Nephron (organoid): ENCODE measurements around the gene ARHGAP45.

Experiments
- H3K27ac Mint-ChIP-seq, 3 experiments: 2 replicates each; pipeline ENCODE4 v1.8.0; 2020; ENCODE audit warnings: mixed read lengths in 3 of 3, mild to moderate bottlenecking in 2 of 3, moderate library complexity in 1 of 3
- H3K27me3 Mint-ChIP-seq: 2 replicates; pipeline ENCODE4 v1.8.0; 2021; ENCODE audit warnings: low read depth, mild to moderate bottlenecking, moderate library complexity, mixed read lengths
- H3K36me3 Mint-ChIP-seq: 2 replicates; pipeline ENCODE4 v1.8.0; 2020; ENCODE audit warnings: low read depth, mixed read lengths
- H3K4me1 Mint-ChIP-seq: 2 replicates; pipeline ENCODE4 v1.8.0; 2020; ENCODE audit warnings: mixed read lengths
- H3K4me3 Mint-ChIP-seq, 3 experiments: 2 replicates each; pipeline ENCODE4 v1.8.0; 2020; ENCODE audit warnings: mild to moderate bottlenecking in 3 of 3, mixed read lengths in 3 of 3, moderate library complexity in 2 of 3
- H3K9me3 Mint-ChIP-seq: 2 replicates; pipeline ENCODE4 v1.8.0; 2020; ENCODE audit warnings: mixed read lengths
- TF ChIP-seq, protein P1 (sequence below), 3 experiments: fragments of 200-600 bp; sonication (generic); IDR thresholded peaks; one replicate each; pipeline ENCODE4 v1.5.0; 2021; ENCODE audit warnings: antibody characterized with exemption in 3 of 3; ENCODE audit not compliant: unreplicated experiment in 3 of 3

The ARHGAP45 gene

GRCh38 chr19:1115646-1116420, 48.9 kb downstream of the ARHGAP45 start:
- Mint-ChIP-seq H3K36me3 (peaks cover 11% of the 10 kb centered on the region), H3K9me3 (no peaks in the 10 kb centered on the region), H3K4me1 (no peaks in the 10 kb centered on the region), H3K27me3 (no peaks in the 10 kb centered on the region), H3K4me3 (no peak overlapping the region), H3K27ac (no peak overlapping the region)
- TF ChIP-seq, protein P1, sequence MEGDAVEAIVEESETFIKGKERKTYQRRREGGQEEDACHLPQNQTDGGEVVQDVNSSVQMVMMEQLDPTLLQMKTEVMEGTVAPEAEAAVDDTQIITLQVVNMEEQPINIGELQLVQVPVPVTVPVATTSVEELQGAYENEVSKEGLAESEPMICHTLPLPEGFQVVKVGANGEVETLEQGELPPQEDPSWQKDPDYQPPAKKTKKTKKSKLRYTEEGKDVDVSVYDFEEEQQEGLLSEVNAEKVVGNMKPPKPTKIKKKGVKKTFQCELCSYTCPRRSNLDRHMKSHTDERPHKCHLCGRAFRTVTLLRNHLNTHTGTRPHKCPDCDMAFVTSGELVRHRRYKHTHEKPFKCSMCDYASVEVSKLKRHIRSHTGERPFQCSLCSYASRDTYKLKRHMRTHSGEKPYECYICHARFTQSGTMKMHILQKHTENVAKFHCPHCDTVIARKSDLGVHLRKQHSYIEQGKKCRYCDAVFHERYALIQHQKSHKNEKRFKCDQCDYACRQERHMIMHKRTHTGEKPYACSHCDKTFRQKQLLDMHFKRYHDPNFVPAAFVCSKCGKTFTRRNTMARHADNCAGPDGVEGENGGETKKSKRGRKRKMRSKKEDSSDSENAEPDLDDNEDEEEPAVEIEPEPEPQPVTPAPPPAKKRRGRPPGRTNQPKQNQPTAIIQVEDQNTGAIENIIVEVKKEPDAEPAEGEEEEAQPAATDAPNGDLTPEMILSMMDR (IDR thresholded peaks at IDR 0.05; ENCODE audit: unreplicated experiment in 3 of 3): no peak

DNA sequence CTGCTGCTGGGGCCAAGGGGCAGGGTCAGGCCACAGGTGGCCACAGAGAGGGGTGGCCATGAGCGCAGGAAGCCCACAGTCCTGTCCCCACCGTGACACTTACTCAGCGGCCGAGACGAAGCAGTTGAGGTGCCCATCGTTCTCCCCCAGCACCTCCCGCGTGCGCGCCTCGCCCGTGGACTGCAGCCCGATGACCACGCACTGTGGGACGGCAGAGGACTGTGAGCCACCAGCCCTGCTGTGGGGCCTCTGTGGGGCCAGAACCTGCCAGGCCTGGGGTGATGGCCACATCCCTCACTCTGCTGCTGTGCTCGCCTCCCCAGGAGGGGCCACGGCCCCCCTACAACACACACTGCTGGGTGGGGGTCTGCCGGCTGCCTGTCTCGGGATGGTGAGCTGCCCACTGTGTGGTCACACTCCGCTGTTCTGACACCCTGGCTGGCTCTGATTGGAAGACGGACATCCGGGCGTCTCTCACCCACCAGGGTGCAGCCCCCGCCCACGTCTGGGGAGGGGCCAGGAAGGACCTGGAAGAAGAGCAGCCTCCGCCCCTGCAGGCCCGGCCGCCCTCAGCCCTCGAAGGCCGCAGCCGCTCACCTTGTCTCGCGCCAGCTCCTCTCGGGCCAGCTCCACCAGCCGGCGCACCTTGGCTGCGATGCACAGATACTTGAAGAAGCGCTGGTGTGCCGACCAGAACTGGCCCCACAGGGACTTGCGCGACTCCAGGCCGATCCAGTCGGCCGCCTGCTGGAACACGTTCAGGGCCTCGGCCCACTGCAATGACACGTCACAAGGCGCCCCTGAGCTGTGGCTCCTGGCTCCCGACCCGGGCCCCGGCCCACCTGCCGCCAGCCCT, 50.0 kb downstream of the ARHGAP45 start:
- Mint-ChIP-seq H3K9me3 (no peaks in the 10 kb centered on the region), H3K27me3 (no peaks in the 10 kb centered on the region), H3K27ac (no peak overlapping the region), H3K4me1 (no peaks in the 10 kb centered on the region), H3K4me3 (no peak overlapping the region), H3K36me3 (peaks cover 18% of the 10 kb centered on the region)
- TF ChIP-seq, protein P1 (IDR thresholded peaks at IDR 0.05; ENCODE audit: unreplicated experiment in 3 of 3): no peak

GRCh38 chr19:1117654-1118053, 50.7 kb downstream of the ARHGAP45 start:
- Mint-ChIP-seq H3K9me3 (no peaks in the 10 kb centered on the region), H3K27ac (no peak overlapping the region), H3K4me1 (no peaks in the 10 kb centered on the region), H3K36me3 (peaks cover 18% of the 10 kb centered on the region), H3K4me3 (no peak overlapping the region), H3K27me3 (no peaks in the 10 kb centered on the region)
- TF ChIP-seq, protein P1 (IDR thresholded peaks at IDR 0.05; ENCODE audit: unreplicated experiment in 3 of 3): no peak

- Mint-ChIP-seq H3K4me3 (no peak overlapping the region), H3K36me3 (peaks cover 24% of the 10 kb centered on the region), H3K27ac (no peak overlapping the region), H3K9me3 (no peaks in the 10 kb centered on the region), H3K27me3 (no peaks in the 10 kb centered on the region), H3K4me1 (no peaks in the 10 kb centered on the region)
- TF ChIP-seq, protein P1 (IDR thresholded peaks at IDR 0.05; ENCODE audit: unreplicated experiment in 3 of 3): no peak
Measured at GRCh38 chr19:1118999-1119398, 52.0 kb downstream of the ARHGAP45 start.

- TF ChIP-seq, protein P1 (IDR thresholded peaks at IDR 0.05; ENCODE audit: unreplicated experiment in 3 of 3): no peak
- Mint-ChIP-seq H3K36me3 (peaks cover 24% of the 10 kb centered on the region), H3K4me1 (no peaks in the 10 kb centered on the region), H3K27me3 (no peaks in the 10 kb centered on the region), H3K4me3 (no peak overlapping the region), H3K27ac (no peak overlapping the region), H3K9me3 (no peaks in the 10 kb centered on the region)
Measured at GRCh38 chr19:1119475-1120217, 52.7 kb downstream of the ARHGAP45 start.
